IPS DF 6.9 (cell line): ENCODE data around the gene NUP93.

Source experiments
- DNase-seq: peaks from one replicate; pipeline ENCODE4 v3.0.0-alpha.2; 2013; ENCODE audit warnings: low read depth, low spot score
- H3K27ac ChIP-seq: one replicate; pipeline ENCODE4 v1.5.1; 2013; ENCODE audit warnings: low read length, control low read depth
- H3K27me3 ChIP-seq: 2 replicates; pipeline ENCODE4 v1.6.1; 2013; ENCODE audit warnings: mild to moderate bottlenecking, low read length; ENCODE audit not compliant: control insufficient read depth, insufficient read depth
- H3K36me3 ChIP-seq: 2 replicates; pipeline ENCODE4 v1.6.1; 2013; ENCODE audit warnings: low read length; ENCODE audit not compliant: control insufficient read depth, insufficient read depth
- H3K4me1 ChIP-seq: 2 replicates; pipeline ENCODE4 v1.6.1; 2013; ENCODE audit warnings: low read length; ENCODE audit not compliant: control insufficient read depth, insufficient read depth
- H3K4me3 ChIP-seq: 2 replicates; pipeline ENCODE4 v1.5.1; 2013; ENCODE audit warnings: mild to moderate bottlenecking, low read length
- H3K9me3 ChIP-seq: 2 replicates; pipeline ENCODE4 v1.6.1; 2013; ENCODE audit warnings: low read length, inconsistent platforms; ENCODE audit not compliant: control insufficient read depth, insufficient read depth
- WGBS: extraction: QIAGEN DNeasy Blood & Tissue Kit; methylation state at CpG from one replicate; pipeline ENCODE4 v1.1.7; 2013; ENCODE audit warnings: mixed read lengths, missing lambda C conversion rate; ENCODE audit not compliant: insufficient read length, insufficient coverage; 5-methylcytosine and 5-hydroxymethylcytosine counted together

Gene NUP93

GRCh38 chr16:56812884-56813283, 83.0 kb downstream of the NUP93 start:
- Histone ChIP-seq H3K27me3 (no peaks in the 10 kb centered on the region), H3K4me1 (no peaks in the 10 kb centered on the region), H3K4me3 (no peak overlapping the region), H3K27ac (no peak overlapping the region), H3K9me3 (no peaks in the 10 kb centered on the region), H3K36me3 (no peaks in the 10 kb centered on the region)
- DNase-seq, result no peak

GRCh38 chr16:56814537-56815432, 84.9 kb downstream of the NUP93 start:
- Histone ChIP-seq H3K27ac (no peak overlapping the region), H3K9me3 (no peaks in the 10 kb centered on the region), H3K4me3 (no peak overlapping the region), H3K36me3 (no peaks in the 10 kb centered on the region), H3K4me1 (no peaks in the 10 kb centered on the region), H3K27me3 (no peaks in the 10 kb centered on the region)
- WGBS, result no CpG with 5 or more reads among the region's 9 CpGs
- no peak for DNase-seq

DNA sequence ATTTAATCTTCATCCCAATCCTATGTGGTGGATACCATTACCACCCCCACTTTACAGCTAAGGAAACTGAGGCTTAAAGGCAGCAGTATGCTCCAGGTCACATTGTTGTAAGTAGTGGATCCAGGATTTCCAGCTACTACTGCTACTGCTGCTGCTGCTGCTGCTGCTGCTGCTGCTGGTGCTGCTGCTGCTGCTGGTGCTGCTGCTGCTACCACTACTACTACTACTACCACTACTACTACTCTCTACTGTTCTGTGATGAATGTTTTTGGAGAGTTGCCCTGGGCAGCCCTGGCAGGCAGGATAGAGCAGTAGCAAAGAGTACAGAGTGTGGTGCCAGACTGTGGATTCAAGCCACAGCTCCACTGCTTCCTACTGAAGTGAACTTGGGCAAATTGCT, 85.8 kb downstream of the NUP93 start:
- H3K27me3 ChIP-seq, result no peaks in the 10 kb centered on the region
- H3K9me3 ChIP-seq, result no peaks in the 10 kb centered on the region
- no peaks in the 10 kb centered on the region for H3K4me1 ChIP-seq
- DNase-seq, result no peak
- H3K4me3 ChIP-seq, result no peak overlapping the region
- no peaks in the 10 kb centered on the region for H3K36me3 ChIP-seq
- no peak overlapping the region for H3K27ac ChIP-seq

DNA sequence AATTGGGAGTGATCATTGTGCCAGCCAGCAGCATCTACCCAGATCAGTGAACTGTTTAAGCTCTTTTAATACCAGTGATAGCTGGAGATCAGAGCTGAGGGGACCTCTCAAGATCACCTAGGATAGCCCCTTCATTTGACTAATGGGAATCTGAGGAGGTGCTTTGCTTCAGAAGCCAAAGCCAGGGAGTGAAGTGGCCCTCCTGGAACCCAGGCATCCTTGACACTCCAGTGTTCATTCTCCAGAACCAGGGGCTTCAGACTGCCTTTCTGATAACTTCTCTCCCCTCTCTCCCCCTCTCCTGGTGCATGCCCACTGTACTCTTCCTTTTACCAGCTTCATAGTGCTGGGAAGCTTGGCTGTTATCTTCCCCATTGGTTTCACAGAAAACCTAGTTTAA, 87.1 kb downstream of the NUP93 start:
- DNase-seq, result no peak
- no peaks in the 10 kb centered on the region for H3K9me3 ChIP-seq
- H3K36me3 ChIP-seq, result peaks cover 4% of the 10 kb centered on the region; the same call in 1 of the 2 replicates
- H3K27me3 ChIP-seq, result no peaks in the 10 kb centered on the region
- no peaks in the 10 kb centered on the region for H3K4me1 ChIP-seq
- no peak overlapping the region for H3K27ac ChIP-seq
- H3K4me3 ChIP-seq, result no peak overlapping the region

DNA sequence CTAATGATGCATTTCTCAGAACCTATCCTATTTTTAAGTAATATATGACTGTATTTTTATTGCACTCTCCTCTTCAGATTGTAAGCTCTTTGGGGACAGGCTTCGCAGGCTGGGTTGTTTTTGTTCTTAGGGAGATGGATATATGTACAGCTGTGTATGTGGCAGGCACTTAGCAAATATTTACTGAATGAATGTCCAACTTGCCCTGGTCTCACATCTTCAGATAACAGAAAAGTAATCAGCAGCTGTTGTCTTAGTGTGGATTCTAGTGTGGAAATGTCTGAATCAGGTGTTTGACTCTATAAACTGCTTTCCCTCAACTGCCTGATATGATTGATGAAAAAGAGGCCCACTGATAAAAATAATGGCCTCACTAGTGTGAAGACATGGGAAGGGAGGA, 88.0 kb downstream of the NUP93 start:
- no peak for DNase-seq
- peaks cover 1% of the 10 kb centered on the region; the same call in 1 of the 2 replicates for H3K4me1 ChIP-seq
- H3K27me3 ChIP-seq, result no peaks in the 10 kb centered on the region
- no peak overlapping the region for H3K27ac ChIP-seq
- H3K4me3 ChIP-seq, result no peak overlapping the region
- H3K9me3 ChIP-seq, result no peaks in the 10 kb centered on the region
- WGBS, result no CpG with 5 or more reads among the region's 1 CpG
- H3K36me3 ChIP-seq, result peaks cover 4% of the 10 kb centered on the region; the same call in 1 of the 2 replicates

- DNase-seq, result no peak
- H3K27me3 ChIP-seq, result no peaks in the 10 kb centered on the region
- no peaks in the 10 kb centered on the region for H3K9me3 ChIP-seq
- no CpG with 5 or more reads among the region's 12 CpGs for whole genome bisulfite sequencing
- H3K36me3 ChIP-seq, result peaks cover 4% of the 10 kb centered on the region; the same call in 1 of the 2 replicates
- no peak overlapping the region for H3K27ac ChIP-seq
- H3K4me3 ChIP-seq, result no peak overlapping the region
- H3K4me1 ChIP-seq, result peaks cover 3% of the 10 kb centered on the region; the same call in 1 of the 2 replicates
These were observed 93.3 kb downstream of the NUP93 start for GRCh38 chr16:56823081-56823733.

GRCh38 chr16:56824331-56824730, 94.4 kb downstream of the NUP93 start:
- Histone ChIP-seq H3K4me3 (no peak overlapping the region), H3K36me3 (peaks cover 4% of the 10 kb centered on the region; the same call in 1 of the 2 replicates), H3K27ac (no peak overlapping the region), H3K9me3 (no peaks in the 10 kb centered on the region), H3K27me3 (no peaks in the 10 kb centered on the region), H3K4me1 (peaks cover 3% of the 10 kb centered on the region; the same call in 1 of the 2 replicates)
- WGBS, result no CpG with 5 or more reads among the region's 3 CpGs
- no peak for DNase-seq

DNA sequence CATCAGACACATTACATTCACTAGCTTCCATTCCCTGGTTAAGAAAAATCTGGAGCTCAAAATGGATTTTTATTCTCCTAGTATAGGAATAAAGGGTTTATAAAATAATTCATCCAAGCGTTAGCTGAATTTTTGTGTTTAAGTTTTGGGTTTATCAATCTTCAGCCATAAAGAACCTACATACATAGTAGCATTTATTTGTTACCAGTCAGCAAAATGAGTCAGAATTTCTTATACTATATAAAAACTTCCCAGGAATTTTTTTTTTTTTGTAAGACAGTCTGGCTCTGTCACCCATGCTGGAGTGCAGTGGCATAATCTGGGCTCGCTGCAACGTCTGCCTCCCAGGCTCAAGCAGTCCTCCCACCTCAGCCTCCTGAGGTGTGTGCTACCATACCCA, 94.9 kb downstream of the NUP93 start:
- no peak overlapping the region for H3K27ac ChIP-seq
- WGBS, result no CpG with 5 or more reads among the region's 3 CpGs
- no peaks in the 10 kb centered on the region for H3K27me3 ChIP-seq
- H3K4me1 ChIP-seq, result peaks cover 3% of the 10 kb centered on the region; the same call in 1 of the 2 replicates
- H3K9me3 ChIP-seq, result no peaks in the 10 kb centered on the region
- H3K36me3 ChIP-seq, result peaks cover 4% of the 10 kb centered on the region; the same call in 1 of the 2 replicates
- H3K4me3 ChIP-seq, result no peak overlapping the region
- DNase-seq, result no peak

GRCh38 chr16:56825826-56826225, 95.9 kb downstream of the NUP93 start:
- DNase-seq, result no peak
- Histone ChIP-seq H3K27me3 (no peaks in the 10 kb centered on the region), H3K4me1 (peaks cover 3% of the 10 kb centered on the region; the same call in 1 of the 2 replicates), H3K9me3 (no peaks in the 10 kb centered on the region), H3K27ac (no peak overlapping the region), H3K4me3 (no peak overlapping the region), H3K36me3 (peaks cover 4% of the 10 kb centered on the region; the same call in 1 of the 2 replicates)

GRCh38 chr16:56828647-56829046, 98.7 kb downstream of the NUP93 start:
- no CpG with 5 or more reads among the region's 1 CpG for WGBS
- H3K36me3 ChIP-seq, result peaks cover 14% of the 10 kb centered on the region; the same call in 1 of the 2 replicates
- H3K4me3 ChIP-seq, result no peak overlapping the region
- H3K27ac ChIP-seq, result no peak overlapping the region
- no peaks in the 10 kb centered on the region for H3K4me1 ChIP-seq
- no peaks in the 10 kb centered on the region for H3K27me3 ChIP-seq
- DNase-seq, result no peak
- H3K9me3 ChIP-seq, result no peaks in the 10 kb centered on the region
